HG02763 (cell line): ENCODE data around the gene ACSS3.

Experiments
- ATAC-seq: cut with Tn5 transposase; IDR thresholded peaks from one replicate; pipeline ENCODE4 v1.9.1; 2021; ENCODE audit warnings: mild to moderate bottlenecking, moderate library complexity; ENCODE audit not compliant: unreplicated experiment

Gene ACSS3

GRCh38 chr12:81221681-81222080, 143.8 kb downstream of the ACSS3 start:
- ATAC-seq = no peak

DNA sequence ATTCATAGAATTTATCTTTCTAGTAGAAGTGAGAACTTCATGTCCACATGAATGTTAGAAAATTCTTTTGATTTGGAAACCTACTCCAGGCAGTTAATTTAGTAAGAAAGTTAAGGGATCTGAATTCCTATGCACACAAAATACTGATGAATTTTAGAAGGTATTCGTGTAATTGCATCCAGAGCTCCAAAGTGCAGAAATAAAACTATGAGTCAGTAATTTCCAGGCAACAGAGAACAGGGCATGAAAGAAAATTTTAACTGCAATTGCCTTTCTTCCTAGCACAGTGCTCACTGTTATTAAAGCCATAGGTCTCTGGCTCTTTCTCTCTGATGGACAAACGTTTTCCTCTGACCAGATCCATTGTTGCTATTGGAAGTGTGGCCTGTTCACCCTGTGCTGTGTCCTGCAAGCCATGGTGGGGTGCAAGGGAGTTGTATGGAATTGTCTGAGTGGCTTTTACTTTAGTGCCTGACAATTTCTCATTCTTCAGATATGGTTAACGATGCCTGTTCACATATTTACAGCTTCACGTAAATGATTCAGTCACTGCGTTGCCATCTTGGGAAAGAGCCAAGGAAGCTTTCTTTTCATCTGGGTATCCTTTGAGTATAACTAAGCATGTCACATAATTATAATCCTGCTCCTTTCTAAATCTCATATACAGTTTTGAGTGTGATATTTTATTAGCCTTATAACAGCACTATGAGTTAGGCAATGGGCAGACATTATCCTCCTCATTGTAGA, 145.1 kb downstream of the ACSS3 start:
- no peak for ATAC-seq

DNA sequence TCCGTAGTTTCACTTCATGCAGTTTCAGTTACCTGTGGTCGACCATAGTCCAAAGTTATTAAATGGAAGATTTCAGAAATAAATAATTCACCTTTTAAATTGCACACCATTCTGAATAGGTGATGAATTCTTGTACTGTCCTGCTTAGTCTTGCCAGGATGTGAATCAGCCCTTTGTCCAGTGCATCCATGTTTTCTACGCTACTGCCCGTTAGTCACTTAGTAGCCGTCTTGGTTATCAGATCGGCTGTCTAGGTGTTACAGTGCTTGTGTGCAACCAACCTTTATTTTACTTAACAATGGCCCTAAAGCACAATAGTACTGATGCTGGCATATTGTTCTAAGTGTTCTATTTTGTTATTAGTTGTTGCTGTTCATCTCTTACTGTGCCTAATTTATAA, 146.7 kb downstream of the ACSS3 start:
- ATAC-seq = no peak

GRCh38 chr12:81229759-81230158, 151.9 kb downstream of the ACSS3 start:
- no peak for ATAC-seq

- no peak for ATAC-seq
Observed at GRCh38 chr12:81231574-81232368, 153.9 kb downstream of the ACSS3 start.

GRCh38 chr12:81245458-81245857, 167.6 kb downstream of the ACSS3 start:
- no peak for ATAC-seq

- no peak for ATAC-seq
Observed at GRCh38 chr12:81245907-81246570, 168.2 kb downstream of the ACSS3 start.

DNA sequence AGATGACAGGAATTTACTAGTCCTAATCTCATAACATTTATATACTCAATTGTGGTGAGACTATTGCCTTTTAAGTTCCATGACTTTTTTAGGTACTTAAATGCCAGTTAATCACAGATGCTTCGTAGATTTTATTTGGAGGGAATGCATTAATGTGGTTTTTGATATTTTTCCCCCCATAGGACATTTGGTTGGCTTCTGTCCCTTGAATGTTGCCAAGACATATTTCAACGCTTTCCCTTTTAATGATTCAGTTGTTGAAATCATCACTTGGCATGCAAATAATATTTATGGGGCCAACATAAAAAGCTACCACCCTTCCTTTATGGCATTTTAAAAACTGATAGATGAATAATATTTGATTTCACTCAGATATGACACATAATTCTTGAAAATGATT, 172.1 kb downstream of the ACSS3 start:
- ATAC-seq = no peak

GRCh38 chr12:81252228-81252627, 174.3 kb downstream of the ACSS3 start:
- ATAC-seq = no peak

GRCh38 chr12:81253360-81253759, 175.5 kb downstream of the ACSS3 start:
- no peak for ATAC-seq

DNA sequence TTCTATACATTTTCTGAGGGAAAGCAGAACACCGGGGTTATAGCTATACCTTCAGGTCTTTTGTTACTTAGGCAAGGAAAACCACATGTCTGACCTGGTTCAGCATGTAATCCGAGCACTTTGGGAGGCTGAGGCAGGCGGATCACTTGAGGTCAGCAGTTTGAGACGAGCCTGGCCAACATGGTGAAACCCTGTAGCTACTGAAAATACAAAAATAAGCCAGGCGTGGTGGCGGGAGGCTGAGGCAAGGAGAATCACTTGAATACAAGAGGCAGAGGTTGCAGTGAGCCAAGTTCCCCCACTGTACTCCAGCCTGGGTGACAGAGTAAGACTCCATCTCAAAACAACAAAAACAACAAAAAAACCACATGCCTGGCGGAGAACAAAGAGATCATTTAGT, 177.6 kb downstream of the ACSS3 start:
- ATAC-seq = no peak

- no peak for ATAC-seq
Observed at GRCh38 chr12:81255947-81256346, 178.1 kb downstream of the ACSS3 start.

GRCh38 chr12:81257947-81258551, 180.2 kb downstream of the ACSS3 start:
- no peak for ATAC-seq

GRCh38 chr12:81259360-81259759, 181.5 kb downstream of the ACSS3 start:
- no peak for ATAC-seq

DNA sequence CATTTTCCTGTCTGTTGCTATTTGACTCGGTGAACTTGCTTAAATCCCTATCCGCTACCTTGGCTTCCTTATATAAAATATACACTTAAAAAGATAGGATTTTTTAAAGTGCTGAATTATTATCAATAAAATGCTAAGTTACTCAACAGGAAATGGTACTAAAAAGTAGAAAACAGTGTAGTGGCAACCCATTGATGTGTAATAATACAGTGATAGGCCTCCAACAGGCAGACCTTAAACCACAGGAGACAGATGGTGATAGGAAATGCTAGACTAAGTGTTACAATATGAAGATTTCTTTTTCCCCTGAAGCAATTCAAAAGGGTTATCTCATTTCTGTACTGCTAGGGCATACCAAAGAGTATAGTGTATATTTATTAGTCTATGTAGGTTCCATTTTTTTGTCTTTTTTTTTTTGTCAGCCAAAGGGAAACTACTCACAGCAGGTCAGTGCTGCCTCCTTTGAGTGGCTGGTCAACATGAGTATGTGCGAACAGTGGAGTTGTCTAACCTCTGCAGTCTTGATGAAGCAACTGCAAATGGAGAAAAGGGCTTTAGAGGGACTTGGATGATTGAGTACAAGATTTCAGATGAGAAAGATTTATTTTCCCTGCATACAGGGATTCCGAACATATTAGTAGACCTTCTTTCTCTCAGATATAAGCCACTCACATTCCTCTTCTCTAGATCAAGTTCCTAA, 183.8 kb downstream of the ACSS3 start:
- no peak for ATAC-seq

- no peak for ATAC-seq
Observed at GRCh38 chr12:81263072-81263471, 185.2 kb downstream of the ACSS3 start.

- no peak for ATAC-seq
Observed at GRCh38 chr12:81270385-81270784, 192.5 kb downstream of the ACSS3 start.

- ATAC-seq = no peak
Observed at GRCh38 chr12:81274637-81275529, 197.0 kb downstream of the ACSS3 start.

- no peak for ATAC-seq
Observed at GRCh38 chr12:81284137-81284536, 206.3 kb downstream of the ACSS3 start.

DNA sequence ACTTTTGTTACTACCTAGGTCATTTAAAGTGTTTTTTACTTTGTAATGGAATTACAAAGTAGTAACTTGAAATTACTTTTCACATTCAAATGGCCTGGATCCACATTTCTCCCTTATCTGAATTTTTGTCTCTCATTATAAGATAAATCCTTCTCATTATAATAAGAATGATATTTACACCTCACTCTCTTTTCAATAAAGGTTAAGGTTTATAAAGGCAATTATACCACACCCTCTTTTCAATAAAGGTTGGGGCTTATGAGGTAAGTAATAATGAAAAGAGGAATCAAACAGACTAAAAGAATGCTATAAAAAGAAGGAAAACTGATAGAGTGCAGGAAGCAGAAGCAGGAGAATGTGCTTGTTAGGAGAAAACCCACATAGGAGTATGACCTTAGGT, 210.8 kb downstream of the ACSS3 start:
- ATAC-seq = no peak
